GM19395 (cell line): ENCODE measurements around the gene FBXW11.

Source experiments
- ATAC-seq: cut with Tn5 transposase; IDR thresholded peaks from one replicate; pipeline ENCODE4 v1.9.1; 2021; ENCODE audit warnings: mild to moderate bottlenecking, moderate library complexity; ENCODE audit not compliant: unreplicated experiment

Gene FBXW11

DNA sequence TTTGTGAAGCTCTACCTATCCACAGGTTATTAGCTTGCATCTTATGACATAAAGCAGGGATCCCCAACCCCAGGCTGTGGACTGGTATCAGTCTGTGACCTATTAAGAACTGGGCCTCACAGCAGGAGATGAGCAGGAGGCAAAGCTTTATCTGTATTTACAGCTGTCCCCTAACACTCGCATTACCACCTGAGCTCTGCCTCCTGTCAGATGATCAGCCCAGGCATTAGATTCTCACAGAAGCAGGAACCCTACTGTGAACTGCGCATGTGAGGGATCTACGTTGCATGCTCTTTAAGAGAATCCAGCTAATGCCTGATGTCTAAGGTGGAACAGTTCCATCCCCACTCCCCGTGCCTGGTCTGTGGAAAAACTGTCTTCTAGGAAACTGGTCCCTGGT lies 19.7 kb downstream of the FBXW11 start:
- no peak for ATAC-seq

DNA sequence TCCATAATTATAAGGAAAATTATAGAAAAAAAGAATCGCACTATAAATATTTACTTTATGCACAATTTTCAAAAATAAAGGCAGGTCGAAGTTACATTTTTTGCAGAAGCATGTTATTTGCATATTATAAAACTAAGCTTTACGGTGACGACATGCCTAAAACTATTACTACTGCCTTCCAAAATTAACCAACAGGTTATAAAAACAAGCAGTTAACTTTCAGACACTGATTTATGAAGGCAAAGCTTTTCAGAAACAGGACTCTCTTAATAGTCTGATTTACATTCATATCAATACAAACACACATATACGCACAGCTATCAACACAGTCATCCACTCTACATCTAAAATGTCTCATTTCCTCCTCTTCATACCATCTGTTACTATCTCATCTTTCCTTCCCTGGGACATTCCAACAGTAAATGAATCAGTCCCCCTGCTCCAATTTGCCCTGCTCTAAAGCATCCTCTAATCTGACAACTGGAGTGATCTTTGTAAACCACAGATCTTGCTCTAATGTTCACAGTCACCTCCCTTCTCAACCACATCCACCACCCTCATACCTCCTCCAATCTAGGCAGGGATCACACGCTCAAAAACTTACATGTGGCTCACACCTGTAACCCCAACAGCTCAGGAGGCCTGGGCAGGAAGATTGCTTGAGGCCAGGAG lies 21.6 kb downstream of the FBXW11 start:
- peak; percentile 39 for ATAC-seq

GRCh38 chr5:171981847-171982246 lies 24.6 kb downstream of the FBXW11 start:
- ATAC-seq = no peak

DNA sequence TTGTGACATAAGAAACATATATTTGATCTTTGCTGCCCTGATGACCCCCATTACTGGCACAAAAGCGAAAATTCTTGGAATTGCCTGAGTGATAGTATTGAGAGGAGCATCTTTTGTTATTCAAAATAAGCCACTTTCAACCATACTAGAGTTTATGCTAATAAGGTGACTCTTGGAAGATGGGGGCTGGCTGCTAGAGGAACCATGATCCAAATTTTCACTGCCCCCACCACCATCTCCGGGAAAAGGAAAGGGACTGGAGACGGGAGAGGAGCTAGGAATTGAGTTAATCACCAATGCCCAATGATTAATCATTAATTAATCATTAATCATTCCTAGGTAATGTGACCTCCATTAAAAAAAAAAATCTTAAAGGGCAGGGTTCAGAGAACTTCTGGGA lies 25.6 kb downstream of the FBXW11 start:
- ATAC-seq = no peak

GRCh38 chr5:171979606-171980005 lies 26.8 kb downstream of the FBXW11 start:
- ATAC-seq = no peak

DNA sequence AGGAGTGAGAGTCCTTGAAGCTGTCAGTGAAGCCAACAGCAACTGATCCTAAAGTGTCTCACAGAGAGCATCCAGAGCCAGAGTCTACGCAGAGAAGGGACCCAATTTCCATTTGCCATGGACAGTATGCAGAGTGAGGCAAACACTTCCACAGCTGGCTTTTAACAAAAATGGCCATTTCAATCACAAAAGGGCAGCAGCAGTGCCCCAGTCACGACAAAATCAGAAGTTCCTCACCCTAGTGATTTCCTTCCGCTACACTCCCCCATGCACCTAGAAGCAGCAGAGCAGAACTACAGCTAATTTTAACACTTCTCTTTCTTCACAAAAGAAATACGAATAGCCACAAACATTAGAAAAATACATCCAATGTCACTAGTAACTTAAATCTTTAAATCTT lies 27.9 kb downstream of the FBXW11 start:
- peak; percentile 62 for ATAC-seq

GRCh38 chr5:171978016-171978415 lies 28.4 kb downstream of the FBXW11 start:
- ATAC-seq = peak; percentile 45

DNA sequence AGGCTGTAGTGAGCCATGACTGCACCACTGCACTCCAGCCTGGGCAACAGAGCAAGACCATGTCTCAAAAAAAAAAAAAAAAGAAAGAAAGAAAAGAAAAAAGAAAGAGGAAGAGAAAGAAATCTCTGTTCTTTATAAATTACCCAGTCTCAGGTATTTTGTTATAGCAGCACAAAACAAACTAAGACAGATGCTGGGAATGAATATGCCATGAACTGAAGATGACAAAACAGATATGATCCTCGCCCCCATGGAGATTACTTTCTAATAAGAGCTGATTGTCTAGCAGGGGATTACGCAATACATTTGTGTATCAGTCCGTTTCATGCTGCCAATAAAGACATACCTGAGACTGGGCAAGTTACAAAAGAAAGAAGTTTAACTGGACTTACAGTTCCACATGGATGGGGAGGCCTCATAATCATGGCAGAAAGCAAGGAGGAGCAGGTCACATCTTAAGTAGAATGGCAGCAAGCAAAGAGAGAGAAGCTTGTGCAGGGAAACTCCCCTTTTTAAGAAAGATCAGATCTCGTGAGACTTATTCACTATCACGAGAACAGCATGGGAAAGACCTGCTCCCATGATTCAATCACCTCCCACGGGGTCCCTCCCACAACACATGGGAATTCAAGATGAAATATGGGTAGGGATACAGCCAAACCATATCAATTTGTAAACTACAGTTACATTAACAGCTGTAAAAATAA lies 29.0 kb downstream of the FBXW11 start:
- ATAC-seq = peak; percentile 25

- no peak for ATAC-seq
These were observed 30.4 kb downstream of the FBXW11 start for GRCh38 chr5:171975877-171976667.

- no peak for ATAC-seq
These were observed 31.1 kb downstream of the FBXW11 start for GRCh38 chr5:171975262-171975876.

DNA sequence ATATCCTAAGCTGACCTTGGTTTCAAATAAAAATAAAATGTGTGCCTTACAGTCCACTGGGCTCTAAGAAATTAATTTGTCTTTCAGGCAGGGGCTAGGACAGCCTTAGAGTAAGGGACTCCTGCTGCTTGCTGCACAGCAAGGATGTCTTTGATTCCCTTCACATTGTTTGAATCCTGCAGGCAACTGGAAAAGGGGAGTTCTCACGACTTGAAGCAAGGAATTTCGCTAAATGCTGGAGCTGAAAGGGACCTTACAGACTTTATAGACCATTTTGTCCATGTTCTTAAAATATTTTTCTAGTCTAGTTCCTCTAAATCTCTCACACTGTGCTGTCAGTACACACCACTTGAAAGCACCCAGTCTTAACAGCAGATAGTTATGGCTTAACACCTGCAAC lies 35.6 kb downstream of the FBXW11 start:
- no peak for ATAC-seq

DNA sequence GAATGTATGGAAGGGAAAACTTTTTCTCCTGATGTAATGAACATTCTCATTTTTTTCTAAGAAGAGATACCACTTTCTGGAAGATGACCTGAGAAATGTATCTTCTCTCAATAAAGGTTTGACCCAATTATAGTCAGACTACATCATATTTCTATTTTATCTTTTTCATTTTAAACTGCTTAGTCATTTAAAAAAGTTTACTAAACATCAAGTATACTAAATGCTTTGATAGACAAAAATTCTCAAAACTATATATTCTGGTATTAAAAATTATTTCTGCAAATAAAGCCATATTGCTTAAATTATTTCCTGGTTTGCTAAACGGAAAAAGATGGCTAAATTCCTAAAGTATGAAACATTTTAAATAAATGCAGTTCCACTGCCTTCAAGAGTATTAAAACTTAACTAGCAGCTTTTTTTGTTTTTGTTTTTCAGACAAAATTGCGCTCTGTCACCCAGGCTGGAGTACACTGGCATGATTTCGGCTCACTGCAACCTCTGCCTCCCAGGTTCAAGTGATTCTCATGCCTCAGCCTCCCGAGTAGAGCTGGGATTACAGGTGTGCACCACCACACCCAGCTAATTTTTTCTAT lies 37.1 kb downstream of the FBXW11 start:
- ATAC-seq = no peak

DNA sequence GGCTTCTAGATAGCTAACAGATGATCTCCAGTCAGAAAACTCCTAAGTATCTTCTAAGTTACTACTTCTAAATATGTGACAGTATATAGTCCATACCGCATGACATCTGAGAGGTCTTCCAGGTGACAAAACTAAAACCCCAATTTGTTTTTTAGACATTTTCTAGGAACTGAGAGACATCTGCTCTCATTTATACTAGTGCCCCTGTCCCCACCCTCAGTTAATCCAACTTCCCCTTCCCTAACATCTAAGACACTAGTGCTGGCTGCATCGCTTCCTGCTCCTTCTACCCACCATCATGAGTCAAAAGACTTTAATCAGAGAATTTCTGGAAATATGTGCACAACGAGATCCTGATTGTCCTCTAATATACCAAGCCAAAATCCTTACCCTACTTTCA lies 37.9 kb downstream of the FBXW11 start:
- ATAC-seq = peak; percentile 63

DNA sequence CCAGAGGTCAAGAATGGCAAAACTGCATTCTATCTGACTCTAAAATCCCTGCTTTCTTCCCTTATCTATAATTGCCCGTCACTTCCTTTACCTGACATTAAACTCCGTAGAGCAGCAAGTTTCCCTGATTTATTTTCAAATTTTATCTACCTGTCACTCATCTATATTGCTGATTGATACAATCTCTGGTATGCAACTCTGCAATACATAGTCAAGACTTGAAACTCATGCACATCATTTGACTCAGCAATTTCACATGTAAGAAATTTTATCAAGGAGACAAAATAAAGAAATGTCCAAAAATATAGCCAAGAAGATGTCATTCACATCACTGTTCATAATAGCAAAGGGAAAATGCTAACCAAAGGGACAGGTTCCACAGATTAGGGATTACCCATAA lies 39.5 kb downstream of the FBXW11 start:
- no peak for ATAC-seq

GRCh38 chr5:171966270-171966669 lies 40.2 kb downstream of the FBXW11 start:
- no peak for ATAC-seq

DNA sequence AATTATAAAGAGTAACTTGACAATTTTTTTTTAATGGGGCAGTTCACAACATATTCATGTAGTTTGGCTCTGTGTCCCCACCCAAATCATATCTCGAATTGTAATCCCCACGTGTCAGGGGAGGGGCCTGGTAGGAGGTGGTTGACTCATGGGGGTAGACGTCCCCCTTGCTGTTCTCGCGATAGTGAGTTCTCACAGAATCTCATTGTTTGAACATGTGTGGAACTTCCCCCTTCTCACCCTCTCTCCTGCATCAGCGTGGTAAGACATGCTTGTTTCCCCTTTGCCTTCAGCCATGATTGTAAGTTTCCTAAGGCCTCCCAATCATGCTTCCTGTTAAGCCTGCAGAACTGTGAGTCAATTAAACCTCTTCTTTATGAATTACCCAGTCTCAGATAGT lies 40.7 kb downstream of the FBXW11 start:
- no peak for ATAC-seq

DNA sequence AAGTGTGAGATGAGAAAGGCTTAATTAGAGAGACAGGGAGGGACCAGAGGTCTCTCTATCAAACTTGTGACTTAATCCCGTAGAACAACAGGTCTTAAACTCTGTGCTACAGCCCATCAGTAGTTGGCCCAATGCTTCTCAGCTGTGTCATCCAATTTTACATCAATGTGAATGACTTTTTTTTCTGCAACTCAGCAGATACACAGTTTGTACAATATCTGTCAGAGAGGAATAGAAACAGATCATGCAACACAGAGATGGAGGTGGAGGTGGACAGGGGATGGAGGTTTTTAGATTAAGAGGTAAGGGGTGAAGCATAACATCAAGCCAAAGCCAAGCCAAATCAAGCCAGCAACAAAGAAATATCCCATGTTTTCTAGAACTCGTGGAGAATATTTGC lies 43.0 kb downstream of the FBXW11 start:
- ATAC-seq = no peak

DNA sequence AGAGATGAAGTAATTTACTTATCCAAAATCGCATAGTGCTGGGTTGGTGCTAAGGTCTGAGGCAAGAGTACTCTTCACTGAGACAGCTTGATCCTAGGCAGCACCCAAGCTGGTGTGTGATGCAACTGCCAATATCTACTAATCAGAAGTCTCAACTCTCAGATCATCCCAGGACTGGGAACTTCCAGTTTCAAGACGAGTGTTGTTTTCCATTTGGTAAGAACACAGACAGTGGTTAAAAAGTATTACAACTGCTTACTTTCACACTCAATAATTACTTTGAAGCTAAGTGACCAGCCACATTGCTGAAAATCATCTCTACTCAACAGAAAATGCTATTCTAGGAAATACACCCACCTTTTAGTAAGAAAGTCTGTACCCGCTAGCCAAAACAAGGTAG lies 45.3 kb downstream of the FBXW11 start:
- ATAC-seq = peak; percentile 82

GRCh38 chr5:171957591-171958251 lies 48.7 kb downstream of the FBXW11 start:
- ATAC-seq = peak; percentile 52

GRCh38 chr5:171956887-171957495 lies 49.4 kb downstream of the FBXW11 start:
- no peak for ATAC-seq
